ENCODE data around the gene CGB2. TPM values are rescaled to one million over a fixed set of nuclear protein-coding genes. Genes with fewer than 3 reads are reported as not detected.
"Not testable (repeated sequence)": the region's sequence is repeated elsewhere in the genome, so short reads cannot be mapped to it uniquely, and the experiment has no call there.

The CGB2 gene
- total RNA-seq, 4 donors from 2014 or later: not detected

GRCh38 chr19:49074869-49075268 is 43.2 kb downstream of the CGB2 start:
- not testable (repeated sequence) for H3K4me3 ChIP-seq, H3K9me3 ChIP-seq, H3K27ac ChIP-seq, H3K36me3 ChIP-seq, ATAC-seq
- Histone ChIP-seq H3K4me1 (peaks cover 0 to 12% (median 4%) of the 10 kb centered on the region in 3 donors), H3K27me3 (peaks cover 48% of the 10 kb centered on the region)
- TF ChIP-seq CTCF (IDR thresholded peaks at IDR 0.05): peak in 3 of 4 experiments; percentile 74 to 80 (median 77)
- 14% methylated on average over 9 of the region's 9 CpGs; no CpG with 5 or more reads in 1 of the 2 donors for WGBS, 2 donors (ENCODE audit: low coverage in 1 of 2)

GRCh38 chr19:49080392-49080791 is 48.7 kb downstream of the CGB2 start:
- 89 to 94% methylated on average over 4 of the region's 4 CpGs for WGBS, 2 donors (ENCODE audit: low coverage in 1 of 2)
- Histone ChIP-seq H3K4me1 (peaks cover 0 to 7% (median 0%) of the 10 kb centered on the region in 3 donors), H3K9me3 (no peaks in the 10 kb centered on the region), H3K36me3 (no peaks in the 10 kb centered on the region), H3K27me3 (no peaks in the 10 kb centered on the region), H3K27ac (no peak overlapping the region), H3K4me3 (no peak overlapping the region)
- ATAC-seq: no peak
- TF ChIP-seq POLR2AphosphoS5 (IDR thresholded peaks at IDR 0.05) (no peak), CTCF (IDR thresholded peaks at IDR 0.05) (no peak), EP300 (IDR thresholded peaks at IDR 0.05) (no peak), POLR2A (IDR thresholded peaks at IDR 0.05) (no peak)

GRCh38 chr19:49081273-49081672 is 49.6 kb downstream of the CGB2 start:
- no peak overlapping the region for H3K27ac ChIP-seq
- ATAC-seq: no peak
- no peak overlapping the region for H3K4me3 ChIP-seq
- H3K9me3 ChIP-seq: no peaks in the 10 kb centered on the region
- peaks cover under 1 to 12% (median 3%) of the 10 kb centered on the region in 3 donors for H3K4me1 ChIP-seq
- no peaks in the 10 kb centered on the region for H3K36me3 ChIP-seq
- H3K27me3 ChIP-seq: no peaks in the 10 kb centered on the region
- no peak for TF ChIP-seq EP300 (IDR thresholded peaks at IDR 0.05)
- no peak for TF ChIP-seq POLR2A (IDR thresholded peaks at IDR 0.05)
- TF ChIP-seq CTCF (IDR thresholded peaks at IDR 0.05): no peak
- no peak for TF ChIP-seq POLR2AphosphoS5 (IDR thresholded peaks at IDR 0.05)
- 83% methylated on average over 1 of the region's 1 CpG; no CpG with 5 or more reads in 1 of the 2 donors for WGBS, 2 donors (ENCODE audit: low coverage in 1 of 2)

Small RNA genes within 50 kb of the gene (small RNA-seq; reads per million reads assigned to genes)
- gene MIR6798 (0 reads per million in 4 donors), gene RN7SL708P (0 reads per million in 4 donors)

Other genes starting within 250 kb of the CGB2 start
- 10 to 100 TPM; 46.6 to 77.8 (median 57.8) TPM for gene BCAT2, start 220.9 kb upstream of the CGB2 start, total RNA-seq
- 10 to 100 TPM in 2 of 4 donors, 1 to 10 TPM in 2; 5.3 to 12.5 (median 8.2) TPM for gene HSD17B14, start 195.4 kb upstream of the CGB2 start, total RNA-seq
- gene PLEKHA4, start 163.3 kb upstream of the CGB2 start, total RNA-seq: 10 to 100 TPM; 11.4 to 29.2 (median 18.1) TPM
- gene PPP1R15A, start 159.5 kb upstream of the CGB2 start, total RNA-seq: 10 to 100 TPM; 53.9 to 70.0 (median 60.9) TPM
- 1 to 10 TPM in 1 of 4 donors, not detected in 3; 2.0 TPM for gene TULP2, start 133.1 kb upstream of the CGB2 start, total RNA-seq
- gene NUCB1, start 131.6 kb upstream of the CGB2 start, total RNA-seq: 100 to 1,000 TPM; 188 to 326 (median 279) TPM
- under 1 TPM in 1 of 4 donors, not detected in 3; 0.81 TPM for gene DHDH, start 98.2 kb upstream of the CGB2 start, total RNA-seq
- gene BAX, start 77.0 kb upstream of the CGB2 start, total RNA-seq: 10 to 100 TPM; 31.5 to 40.8 (median 34.8) TPM
- gene FTL, start 66.6 kb upstream of the CGB2 start, total RNA-seq: 1,000 to 10,000 TPM; 2,478 to 4,094 (median 2,824) TPM
- 10 to 100 TPM; 22.1 to 44.4 (median 38.5) TPM for gene GYS1, start 38.6 kb upstream of the CGB2 start, total RNA-seq
- gene RUVBL2, start 38.0 kb upstream of the CGB2 start, total RNA-seq: 10 to 100 TPM; 69.4 to 96.5 (median 84.2) TPM
- gene LHB, start 14.8 kb upstream of the CGB2 start, total RNA-seq: not detected
- not detected for gene CGB3, start 7.6 kb upstream of the CGB2 start, total RNA-seq
- gene CGB1, start 5.0 kb downstream of the CGB2 start, total RNA-seq: not detected
- gene CGB5, start 12.0 kb downstream of the CGB2 start, total RNA-seq: not detected
- gene CGB8, start 17.2 kb downstream of the CGB2 start, total RNA-seq: not detected
- gene CGB7, start 25.9 kb downstream of the CGB2 start, total RNA-seq: not detected
- under 1 TPM in 1 of 4 donors, not detected in 3; 0.37 TPM for gene NTF4, start 32.9 kb downstream of the CGB2 start, total RNA-seq
- not detected for gene KCNA7, start 40.8 kb downstream of the CGB2 start, total RNA-seq
- gene SNRNP70, start 53.6 kb downstream of the CGB2 start, total RNA-seq: 100 to 1,000 TPM in 3 of 4 donors, 10 to 100 TPM in 1; 77.4 to 323 (median 192) TPM
- gene LIN7B, start 82.5 kb downstream of the CGB2 start, total RNA-seq: 10 to 100 TPM in 3 of 4 donors, 1 to 10 TPM in 1; 6.5 to 19.8 (median 13.2) TPM
- 1 to 10 TPM in 1 of 4 donors, not detected in 3; 1.8 TPM for gene C19orf73, start 87.3 kb downstream of the CGB2 start, total RNA-seq
- 1 to 10 TPM; 3.6 to 7.6 (median 5.0) TPM for gene PPFIA3, start 87.7 kb downstream of the CGB2 start, total RNA-seq
- 1 to 10 TPM; 1.1 to 3.9 (median 1.8) TPM for gene HRC, start 123.5 kb downstream of the CGB2 start, total RNA-seq
- 10 to 100 TPM; 16.3 to 38.5 (median 17.3) TPM for gene TRPM4, start 125.9 kb downstream of the CGB2 start, total RNA-seq